ENCODE measurements around the gene KLRG1.

KLRG1 gene

GRCh38 chr12:9041321-9041720, 52.0 kb downstream of the KLRG1 start:
- no peaks in the 10 kb centered on the region for H3K36me3 ChIP-seq (ENCODE audit: insufficient read depth, low read length)
- H3K4me3 ChIP-seq (ENCODE audit: low read depth, low read length), result no peak overlapping the region
- no peak overlapping the region for H2AFZ ChIP-seq (ENCODE audit: low read length, unreplicated experiment)
- peaks cover 21% of the 10 kb centered on the region for H3K27me3 ChIP-seq (ENCODE audit: insufficient read depth, low read length)
- no peaks in the 10 kb centered on the region for H3K4me1 ChIP-seq (ENCODE audit: control insufficient read depth, insufficient read depth, low read length, unreplicated experiment)
- H3K27ac ChIP-seq (ENCODE audit: low read depth, low read length), result no peak overlapping the region
- H3K79me2 ChIP-seq (ENCODE audit: control insufficient read depth, insufficient read depth, low read length, unreplicated experiment), result no peaks in the 10 kb centered on the region

- H2AFZ ChIP-seq (ENCODE audit: low read length, unreplicated experiment), result no peak overlapping the region
- no peak overlapping the region for H3K4me3 ChIP-seq (ENCODE audit: low read depth, low read length)
- H3K27ac ChIP-seq (ENCODE audit: low read depth, low read length), result no peak overlapping the region
- no peaks in the 10 kb centered on the region for H3K36me3 ChIP-seq (ENCODE audit: insufficient read depth, low read length)
- H3K27me3 ChIP-seq (ENCODE audit: insufficient read depth, low read length), result peaks cover 16% of the 10 kb centered on the region
- H3K79me2 ChIP-seq (ENCODE audit: control insufficient read depth, insufficient read depth, low read length, unreplicated experiment), result no peaks in the 10 kb centered on the region
- no peaks in the 10 kb centered on the region for H3K4me1 ChIP-seq (ENCODE audit: control insufficient read depth, insufficient read depth, low read length, unreplicated experiment)
Observed at GRCh38 chr12:9043766-9044165, 54.4 kb downstream of the KLRG1 start.

- no peaks in the 10 kb centered on the region for H3K36me3 ChIP-seq (ENCODE audit: insufficient read depth, low read length)
- H3K4me1 ChIP-seq (ENCODE audit: control insufficient read depth, insufficient read depth, low read length, unreplicated experiment), result no peaks in the 10 kb centered on the region
- no peaks in the 10 kb centered on the region for H3K79me2 ChIP-seq (ENCODE audit: control insufficient read depth, insufficient read depth, low read length, unreplicated experiment)
- peaks cover 23% of the 10 kb centered on the region for H3K27me3 ChIP-seq (ENCODE audit: insufficient read depth, low read length)
- no peak overlapping the region for H2AFZ ChIP-seq (ENCODE audit: low read length, unreplicated experiment)
- no peak overlapping the region for H3K27ac ChIP-seq (ENCODE audit: low read depth, low read length)
- no peak overlapping the region for H3K4me3 ChIP-seq (ENCODE audit: low read depth, low read length)
Observed at GRCh38 chr12:9047105-9047504, 57.8 kb downstream of the KLRG1 start.

- Histone ChIP-seq H3K79me2 (ENCODE audit: control insufficient read depth, insufficient read depth, low read length, unreplicated experiment) (no peaks in the 10 kb centered on the region), H2AFZ (ENCODE audit: low read length, unreplicated experiment) (no peak overlapping the region), H3K4me1 (ENCODE audit: control insufficient read depth, insufficient read depth, low read length, unreplicated experiment) (no peaks in the 10 kb centered on the region), H3K36me3 (ENCODE audit: insufficient read depth, low read length) (no peaks in the 10 kb centered on the region), H3K27ac (ENCODE audit: low read depth, low read length) (no peak overlapping the region), H3K4me3 (ENCODE audit: low read depth, low read length) (no peak overlapping the region), H3K27me3 (ENCODE audit: insufficient read depth, low read length) (peaks cover 30% of the 10 kb centered on the region)
Observed at GRCh38 chr12:9048930-9049329, 59.6 kb downstream of the KLRG1 start.

- peaks cover 37% of the 10 kb centered on the region for H3K27me3 ChIP-seq (ENCODE audit: insufficient read depth, low read length)
- H3K36me3 ChIP-seq (ENCODE audit: insufficient read depth, low read length), result no peaks in the 10 kb centered on the region
- H3K79me2 ChIP-seq (ENCODE audit: control insufficient read depth, insufficient read depth, low read length, unreplicated experiment), result no peaks in the 10 kb centered on the region
- H3K27ac ChIP-seq (ENCODE audit: low read depth, low read length), result no peak overlapping the region
- H3K4me1 ChIP-seq (ENCODE audit: control insufficient read depth, insufficient read depth, low read length, unreplicated experiment), result no peaks in the 10 kb centered on the region
- no peak overlapping the region for H3K4me3 ChIP-seq (ENCODE audit: low read depth, low read length)
- H2AFZ ChIP-seq (ENCODE audit: low read length, unreplicated experiment), result no peak overlapping the region
Observed at GRCh38 chr12:9049520-9050133, 60.3 kb downstream of the KLRG1 start.

GRCh38 chr12:9050521-9051157, 61.3 kb downstream of the KLRG1 start:
- Histone ChIP-seq H3K4me1 (ENCODE audit: control insufficient read depth, insufficient read depth, low read length, unreplicated experiment) (no peaks in the 10 kb centered on the region), H3K36me3 (ENCODE audit: insufficient read depth, low read length) (no peaks in the 10 kb centered on the region), H3K27ac (ENCODE audit: low read depth, low read length) (no peak overlapping the region), H3K79me2 (ENCODE audit: control insufficient read depth, insufficient read depth, low read length, unreplicated experiment) (no peaks in the 10 kb centered on the region), H3K27me3 (ENCODE audit: insufficient read depth, low read length) (peaks cover 47% of the 10 kb centered on the region), H2AFZ (ENCODE audit: low read length, unreplicated experiment) (no peak overlapping the region), H3K4me3 (ENCODE audit: low read depth, low read length) (no peak overlapping the region)

GRCh38 chr12:9051158-9051550, 61.8 kb downstream of the KLRG1 start:
- no peak overlapping the region for H3K27ac ChIP-seq (ENCODE audit: low read depth, low read length)
- H3K36me3 ChIP-seq (ENCODE audit: insufficient read depth, low read length), result no peaks in the 10 kb centered on the region
- H3K27me3 ChIP-seq (ENCODE audit: insufficient read depth, low read length), result peaks cover 50% of the 10 kb centered on the region
- H3K4me1 ChIP-seq (ENCODE audit: control insufficient read depth, insufficient read depth, low read length, unreplicated experiment), result no peaks in the 10 kb centered on the region
- H2AFZ ChIP-seq (ENCODE audit: low read length, unreplicated experiment), result no peak overlapping the region
- H3K79me2 ChIP-seq (ENCODE audit: control insufficient read depth, insufficient read depth, low read length, unreplicated experiment), result no peaks in the 10 kb centered on the region
- no peak overlapping the region for H3K4me3 ChIP-seq (ENCODE audit: low read depth, low read length)

GRCh38 chr12:9052610-9053009, 63.3 kb downstream of the KLRG1 start:
- Histone ChIP-seq H3K4me1 (ENCODE audit: control insufficient read depth, insufficient read depth, low read length, unreplicated experiment) (no peaks in the 10 kb centered on the region), H3K27ac (ENCODE audit: low read depth, low read length) (no peak overlapping the region), H2AFZ (ENCODE audit: low read length, unreplicated experiment) (no peak overlapping the region), H3K4me3 (ENCODE audit: low read depth, low read length) (no peak overlapping the region), H3K27me3 (ENCODE audit: insufficient read depth, low read length) (peaks cover 54% of the 10 kb centered on the region), H3K79me2 (ENCODE audit: control insufficient read depth, insufficient read depth, low read length, unreplicated experiment) (no peaks in the 10 kb centered on the region), H3K36me3 (ENCODE audit: insufficient read depth, low read length) (no peaks in the 10 kb centered on the region)

Measured in ACC112 (cell line).